ENCODE measurements around the gene COX5B.

The COX5B gene

DNA sequence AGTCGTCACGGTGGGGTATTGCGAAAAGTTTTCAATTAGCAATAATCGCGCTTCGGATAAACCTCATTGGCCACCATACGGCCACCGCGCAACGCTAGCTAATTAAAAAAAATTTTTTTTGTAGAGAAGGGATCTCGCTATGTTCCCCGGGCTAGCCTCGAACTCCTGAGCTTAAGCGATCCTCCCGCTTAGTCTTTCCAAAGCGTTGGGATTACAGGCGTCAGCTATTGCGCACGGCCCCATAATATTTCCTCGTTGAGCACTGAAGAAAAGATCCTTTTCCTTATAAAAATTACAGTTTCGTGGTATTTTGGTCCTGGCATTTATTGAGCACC lies 18.7 kb downstream of the COX5B start:
- peak in 1 of 2 experiments; percentile 52 for DNase-seq (ENCODE audit: low read depth in 1 of 2, low spot score in 1 of 2)
- peak overlapping the region; percentile 96 for H3K27ac ChIP-seq (replicated peaks)
- TF ChIP-seq, protein P1, sequence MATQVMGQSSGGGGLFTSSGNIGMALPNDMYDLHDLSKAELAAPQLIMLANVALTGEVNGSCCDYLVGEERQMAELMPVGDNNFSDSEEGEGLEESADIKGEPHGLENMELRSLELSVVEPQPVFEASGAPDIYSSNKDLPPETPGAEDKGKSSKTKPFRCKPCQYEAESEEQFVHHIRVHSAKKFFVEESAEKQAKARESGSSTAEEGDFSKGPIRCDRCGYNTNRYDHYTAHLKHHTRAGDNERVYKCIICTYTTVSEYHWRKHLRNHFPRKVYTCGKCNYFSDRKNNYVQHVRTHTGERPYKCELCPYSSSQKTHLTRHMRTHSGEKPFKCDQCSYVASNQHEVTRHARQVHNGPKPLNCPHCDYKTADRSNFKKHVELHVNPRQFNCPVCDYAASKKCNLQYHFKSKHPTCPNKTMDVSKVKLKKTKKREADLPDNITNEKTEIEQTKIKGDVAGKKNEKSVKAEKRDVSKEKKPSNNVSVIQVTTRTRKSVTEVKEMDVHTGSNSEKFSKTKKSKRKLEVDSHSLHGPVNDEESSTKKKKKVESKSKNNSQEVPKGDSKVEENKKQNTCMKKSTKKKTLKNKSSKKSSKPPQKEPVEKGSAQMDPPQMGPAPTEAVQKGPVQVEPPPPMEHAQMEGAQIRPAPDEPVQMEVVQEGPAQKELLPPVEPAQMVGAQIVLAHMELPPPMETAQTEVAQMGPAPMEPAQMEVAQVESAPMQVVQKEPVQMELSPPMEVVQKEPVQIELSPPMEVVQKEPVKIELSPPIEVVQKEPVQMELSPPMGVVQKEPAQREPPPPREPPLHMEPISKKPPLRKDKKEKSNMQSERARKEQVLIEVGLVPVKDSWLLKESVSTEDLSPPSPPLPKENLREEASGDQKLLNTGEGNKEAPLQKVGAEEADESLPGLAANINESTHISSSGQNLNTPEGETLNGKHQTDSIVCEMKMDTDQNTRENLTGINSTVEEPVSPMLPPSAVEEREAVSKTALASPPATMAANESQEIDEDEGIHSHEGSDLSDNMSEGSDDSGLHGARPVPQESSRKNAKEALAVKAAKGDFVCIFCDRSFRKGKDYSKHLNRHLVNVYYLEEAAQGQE (IDR thresholded peaks at IDR 0.05; ENCODE audit: insufficient replicate concordance, low read depth), result no peak
- no peak for TF ChIP-seq GABPA (IDR thresholded peaks at IDR 0.05; ENCODE audit: low read depth)
- TF ChIP-seq POLR2AphosphoS5 (IDR thresholded peaks at IDR 0.05; ENCODE audit: low read depth), result no peak
- TF ChIP-seq, protein P2, sequence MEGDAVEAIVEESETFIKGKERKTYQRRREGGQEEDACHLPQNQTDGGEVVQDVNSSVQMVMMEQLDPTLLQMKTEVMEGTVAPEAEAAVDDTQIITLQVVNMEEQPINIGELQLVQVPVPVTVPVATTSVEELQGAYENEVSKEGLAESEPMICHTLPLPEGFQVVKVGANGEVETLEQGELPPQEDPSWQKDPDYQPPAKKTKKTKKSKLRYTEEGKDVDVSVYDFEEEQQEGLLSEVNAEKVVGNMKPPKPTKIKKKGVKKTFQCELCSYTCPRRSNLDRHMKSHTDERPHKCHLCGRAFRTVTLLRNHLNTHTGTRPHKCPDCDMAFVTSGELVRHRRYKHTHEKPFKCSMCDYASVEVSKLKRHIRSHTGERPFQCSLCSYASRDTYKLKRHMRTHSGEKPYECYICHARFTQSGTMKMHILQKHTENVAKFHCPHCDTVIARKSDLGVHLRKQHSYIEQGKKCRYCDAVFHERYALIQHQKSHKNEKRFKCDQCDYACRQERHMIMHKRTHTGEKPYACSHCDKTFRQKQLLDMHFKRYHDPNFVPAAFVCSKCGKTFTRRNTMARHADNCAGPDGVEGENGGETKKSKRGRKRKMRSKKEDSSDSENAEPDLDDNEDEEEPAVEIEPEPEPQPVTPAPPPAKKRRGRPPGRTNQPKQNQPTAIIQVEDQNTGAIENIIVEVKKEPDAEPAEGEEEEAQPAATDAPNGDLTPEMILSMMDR (IDR thresholded peaks at IDR 0.05; ENCODE audit: insufficient read depth, low read length), result no peak
- TF ChIP-seq SPI1 (IDR thresholded peaks at IDR 0.05; ENCODE audit: borderline replicate concordance, low read depth), result no peak

DNA sequence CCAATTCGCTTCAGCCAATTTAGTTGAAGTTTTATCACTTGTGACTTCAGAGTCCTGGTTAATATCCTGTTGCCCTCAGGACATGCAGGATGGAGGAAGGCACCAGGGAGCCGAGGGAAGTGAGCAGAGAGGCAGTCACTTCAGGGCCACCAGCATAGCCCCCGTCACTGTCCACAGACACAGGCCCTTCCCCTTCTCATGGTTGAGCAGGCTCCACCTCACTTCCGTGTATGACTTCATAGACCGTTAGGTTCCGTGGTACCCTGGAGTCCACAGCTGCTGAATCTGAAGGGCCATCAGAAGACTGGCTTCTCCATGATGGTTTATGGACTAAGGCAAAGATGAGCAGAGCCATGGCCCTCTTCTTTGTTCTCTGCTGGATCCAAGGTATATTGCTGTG lies 23.6 kb downstream of the COX5B start, which contains the start of gene C2orf92:
TSS of gene C2orf92 (plus strand) at position 266 of the 400 bp plus-strand sequence. CDS start at position 342, 76 bp downstream.
- DNase-seq (ENCODE audit: low read depth in 1 of 2, low spot score in 1 of 2), result no peak
- Histone ChIP-seq H3K27me3 (ENCODE audit: insufficient read depth, poor library complexity, severe bottlenecking) (no peaks in the 10 kb centered on the region), H3K27ac (replicated peaks) (no peak within 1 kb of the TSS), H3K4me3 (replicated peaks; ENCODE audit: insufficient read depth, low read length) (no peak within 1 kb of the TSS)
- TF ChIP-seq SPI1 (IDR thresholded peaks at IDR 0.05; ENCODE audit: borderline replicate concordance, low read depth) (no peak), POLR2AphosphoS5 (IDR thresholded peaks at IDR 0.05; ENCODE audit: low read depth) (no peak), GABPA (IDR thresholded peaks at IDR 0.05; ENCODE audit: low read depth) (no peak)
- TF ChIP-seq, protein P1 (IDR thresholded peaks at IDR 0.05; ENCODE audit: insufficient replicate concordance, low read depth), result no peak
- TF ChIP-seq, protein P2 (IDR thresholded peaks at IDR 0.05; ENCODE audit: insufficient read depth, low read length), result no peak

More for the DNA sequence above, 18.7 kb downstream of the COX5B start:
- peak overlapping the region; percentile 64 for H3K4me3 ChIP-seq (replicated peaks; ENCODE audit: insufficient read depth, low read length)
- H3K27me3 ChIP-seq (ENCODE audit: insufficient read depth, poor library complexity, severe bottlenecking), result no peaks in the 10 kb centered on the region

DNA sequence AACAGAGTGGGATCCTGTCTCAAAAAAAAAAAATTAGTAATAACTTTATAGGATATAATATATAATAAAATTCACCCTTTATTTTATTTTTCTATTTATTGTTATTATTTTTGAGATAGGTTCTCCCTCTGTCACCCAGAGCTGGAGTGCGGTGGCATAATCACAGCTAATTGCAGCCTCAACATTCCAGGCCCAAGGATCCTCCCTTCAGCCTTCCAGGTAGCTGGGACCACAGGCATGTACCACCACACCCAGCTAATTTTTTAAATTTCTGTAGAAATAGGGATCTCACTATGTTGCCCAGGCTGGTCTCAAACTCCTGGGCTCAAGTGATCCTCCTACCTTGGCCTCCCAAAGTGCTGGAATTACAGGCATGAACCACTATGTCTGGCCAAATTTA lies 24.6 kb downstream of the COX5B start:
- no peak for DNase-seq (ENCODE audit: low read depth in 1 of 2, low spot score in 1 of 2)
- no peak for TF ChIP-seq GABPA (IDR thresholded peaks at IDR 0.05; ENCODE audit: low read depth)
- TF ChIP-seq, protein P1 (IDR thresholded peaks at IDR 0.05; ENCODE audit: insufficient replicate concordance, low read depth), result no peak
- no peak for TF ChIP-seq POLR2AphosphoS5 (IDR thresholded peaks at IDR 0.05; ENCODE audit: low read depth)
- no peak for TF ChIP-seq SPI1 (IDR thresholded peaks at IDR 0.05; ENCODE audit: borderline replicate concordance, low read depth)
- TF ChIP-seq, protein P2 (IDR thresholded peaks at IDR 0.05; ENCODE audit: insufficient read depth, low read length), result no peak
- Histone ChIP-seq H3K27me3 (ENCODE audit: insufficient read depth, poor library complexity, severe bottlenecking) (no peaks in the 10 kb centered on the region), H3K27ac (replicated peaks) (no peak overlapping the region), H3K4me3 (replicated peaks; ENCODE audit: insufficient read depth, low read length) (no peak overlapping the region)

Measured in HL-60 (cell line).